ENCODE results near the gene NOPCHAP1.

GRCh38 chr12:105026411-105026810 is 40.3 kb downstream of the NOPCHAP1 start:
- TF ChIP-seq POLR2A (IDR thresholded peaks at IDR 0.05) = no peak
- TF ChIP-seq, protein P1, sequence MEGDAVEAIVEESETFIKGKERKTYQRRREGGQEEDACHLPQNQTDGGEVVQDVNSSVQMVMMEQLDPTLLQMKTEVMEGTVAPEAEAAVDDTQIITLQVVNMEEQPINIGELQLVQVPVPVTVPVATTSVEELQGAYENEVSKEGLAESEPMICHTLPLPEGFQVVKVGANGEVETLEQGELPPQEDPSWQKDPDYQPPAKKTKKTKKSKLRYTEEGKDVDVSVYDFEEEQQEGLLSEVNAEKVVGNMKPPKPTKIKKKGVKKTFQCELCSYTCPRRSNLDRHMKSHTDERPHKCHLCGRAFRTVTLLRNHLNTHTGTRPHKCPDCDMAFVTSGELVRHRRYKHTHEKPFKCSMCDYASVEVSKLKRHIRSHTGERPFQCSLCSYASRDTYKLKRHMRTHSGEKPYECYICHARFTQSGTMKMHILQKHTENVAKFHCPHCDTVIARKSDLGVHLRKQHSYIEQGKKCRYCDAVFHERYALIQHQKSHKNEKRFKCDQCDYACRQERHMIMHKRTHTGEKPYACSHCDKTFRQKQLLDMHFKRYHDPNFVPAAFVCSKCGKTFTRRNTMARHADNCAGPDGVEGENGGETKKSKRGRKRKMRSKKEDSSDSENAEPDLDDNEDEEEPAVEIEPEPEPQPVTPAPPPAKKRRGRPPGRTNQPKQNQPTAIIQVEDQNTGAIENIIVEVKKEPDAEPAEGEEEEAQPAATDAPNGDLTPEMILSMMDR (IDR thresholded peaks at IDR 0.05 in 4 of 5, conservative IDR thresholded peaks at IDR 0.05 in 1 of 5) = no peak
